K562 (cell line): Measurements from ENCODE around the gene PCID2. TPM values are rescaled to one million over a fixed set of nuclear protein-coding genes. Genes with fewer than 3 reads are reported as not detected.

Experiments used
- ADNP ChIP-seq: fragments of 200-800 bp; sonication (Bioruptor generic); IDR thresholded peaks from 2 replicates; pipeline ENCODE4 v1.6.1; 2016; ENCODE audit warnings: missing genetic modification characterization, missing compliant biosample characterization
- BHLHE40 ChIP-seq: IDR thresholded peaks from 2 replicates; pipeline ENCODE4 v1.6.1; 2011; ENCODE audit warnings: low read length, improper control_type of control experiment
- CCAR2 ChIP-seq: fragments of 200-400 bp; formaldehyde crosslinking; IDR thresholded peaks from 2 replicates; pipeline ENCODE4 v1.6.1; 2017; ENCODE audit warnings: mild to moderate bottlenecking, low read depth, low read length
- EZH2 ChIP-seq: IDR thresholded peaks from 2 replicates; pipeline ENCODE4 v1.6.1; 2012; ENCODE audit warnings: low read depth, mild to moderate bottlenecking, inconsistent platforms, low read length, borderline replicate concordance
- HDAC6 ChIP-seq: IDR thresholded peaks from 2 replicates; pipeline ENCODE4 v1.6.1; 2012; ENCODE audit warnings: low read depth, mild to moderate bottlenecking, control low read depth, inconsistent platforms, low read length, moderate library complexity
- LCOR ChIP-seq: sonication (generic); formaldehyde crosslinking; IDR thresholded peaks from 2 replicates; pipeline ENCODE4 v1.8.0; 2022; ENCODE audit warnings: mild to moderate bottlenecking, missing genetic modification reagents
- NFXL1 ChIP-seq: fragments of 450-650 bp; formaldehyde crosslinking; IDR thresholded peaks from 2 replicates; pipeline ENCODE4 v1.4.0; 2021; ENCODE audit warnings: mild to moderate bottlenecking
- POLR2AphosphoS2 ChIP-seq: IDR thresholded peaks from 2 replicates; pipeline ENCODE4 v1.6.1; 2012; ENCODE audit warnings: low read length, improper control_type of control experiment
- PTRF ChIP-seq: fragments of 450-650 bp; IDR thresholded peaks from 2 replicates; pipeline ENCODE4 v1.6.1; 2016; ENCODE audit warnings: mild to moderate bottlenecking, missing genetic modification characterization, missing compliant biosample characterization
- ZFX ChIP-seq: sonication (generic); formaldehyde crosslinking; IDR thresholded peaks from 2 replicates; pipeline ENCODE4 v1.8.0; 2022; ENCODE audit warnings: mild to moderate bottlenecking, missing genetic modification reagents, moderate library complexity
- ZNF274 ChIP-seq: IDR thresholded peaks from 2 replicates; pipeline ENCODE4 v1.6.1; 2011; ENCODE audit warnings: low read depth, mild to moderate bottlenecking, low read length, moderate library complexity, borderline replicate concordance
- ZNF589 ChIP-seq: fragments of 200-800 bp; sonication (Bioruptor generic); IDR thresholded peaks from 2 replicates; pipeline ENCODE4 v1.6.1; 2016; ENCODE audit warnings: low read depth, missing genetic modification characterization, missing compliant biosample characterization
- polyA plus RNA-seq, 8 experiments: library from polyadenylated mRNA; depleted of rRNA in 4 of 8; stranded (reverse) in 5 of 8; unstranded in 3 of 8; fragments of >200 nt; fragmentation: Nextera tagmentation in 2 of 8; fragmentation: Illumina TruSeq in 1 of 8; extraction: Ambion mirVana in 2 of 8; extraction: Trizol in 1 of 8; gene quantifications; 2 replicates each; pipeline versions ENCODE4 v1.2.1 to v1.2.3, GENCODE V29; 2011 to 2014; ENCODE audit warnings: inconsistent platforms in 1 of 8, missing spikeins in 1 of 8
- total RNA-seq, 7 experiments: library from RNA; depleted of rRNA in 6 of 7; stranded (reverse); fragments of >200 nt in 6 of 7; fragmentation: Illumina TruSeq in 2 of 7; extraction: Trizol in 2 of 7; gene quantifications; 2 replicates each; pipeline versions ENCODE4 v1.2.1 to v1.2.3, GENCODE V29; 2011 to 2021; ENCODE audit warnings: low replicate concordance in 1 of 7
- TF ChIP-seq, protein P1 (sequence below): fragments of 450-650 bp; IDR thresholded peaks from 2 replicates; pipeline ENCODE4 v1.7.0; 2016; ENCODE audit warnings: borderline replicate concordance
- TF ChIP-seq, protein P2 (sequence below): IDR thresholded peaks from 2 replicates; pipeline ENCODE4 v1.6.1; 2016; ENCODE audit warnings: missing genetic modification characterization, missing compliant biosample characterization
- TF ChIP-seq, protein P3 (sequence below): fragments of 450-650 bp; formaldehyde crosslinking; IDR thresholded peaks from 2 replicates; pipeline ENCODE4 v1.4.0; 2020; ENCODE audit warnings: mild to moderate bottlenecking, moderate library complexity
- TF ChIP-seq, protein P4 (sequence below): sonication (generic); IDR thresholded peaks from 2 replicates; pipeline ENCODE4 v1.6.1; 2016
- TF ChIP-seq, protein P5 (sequence below): fragments of 450-650 bp; IDR thresholded peaks from 2 replicates; pipeline ENCODE4 v1.6.1; 2018; ENCODE audit not compliant: partially characterized antibody

PCID2 gene
- total and polyA plus RNA-seq, 9 of the 15 experiments (the other 6 are each of a cell fraction or from before 2014, with no cell fraction given): 39.6 to 117 (median 59.6) TPM

DNA sequence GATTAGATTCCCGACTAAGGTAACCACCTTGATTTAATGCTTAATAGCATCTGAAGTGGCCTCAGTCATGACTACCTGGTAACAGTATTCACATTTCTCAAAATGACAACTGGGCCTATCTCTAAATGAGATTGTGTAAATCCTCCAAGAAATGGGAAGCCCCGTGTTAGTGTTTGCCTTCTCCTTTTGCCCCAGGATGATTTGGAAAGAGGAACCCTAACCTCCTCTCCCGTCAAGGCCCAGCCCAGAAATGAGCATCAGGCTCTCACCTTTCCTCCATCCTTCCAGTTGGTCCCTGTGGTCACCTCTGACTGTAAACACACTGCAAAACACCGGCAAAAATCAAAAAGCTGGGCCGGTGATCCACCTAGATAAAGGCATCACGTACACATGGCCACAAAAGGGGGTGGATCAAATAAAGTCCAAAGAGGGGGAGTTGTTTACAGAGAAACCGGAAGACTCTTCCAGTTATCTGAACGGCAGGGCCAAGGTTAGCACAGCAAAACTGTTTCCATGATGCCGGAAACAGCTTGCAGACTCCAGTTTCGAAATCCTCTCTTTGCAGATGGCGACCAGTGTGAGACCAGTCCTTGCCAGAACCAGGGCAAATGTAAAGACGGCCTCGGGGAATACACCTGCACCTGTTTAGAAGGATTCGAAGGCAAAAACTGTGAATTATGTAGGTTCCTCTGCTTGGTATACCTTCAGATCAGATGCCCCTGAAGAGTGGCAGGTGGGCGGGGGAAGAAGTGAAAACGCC, 69.5 kb downstream of the PCID2 start (continued):
- TF ChIP-seq, protein P1, sequence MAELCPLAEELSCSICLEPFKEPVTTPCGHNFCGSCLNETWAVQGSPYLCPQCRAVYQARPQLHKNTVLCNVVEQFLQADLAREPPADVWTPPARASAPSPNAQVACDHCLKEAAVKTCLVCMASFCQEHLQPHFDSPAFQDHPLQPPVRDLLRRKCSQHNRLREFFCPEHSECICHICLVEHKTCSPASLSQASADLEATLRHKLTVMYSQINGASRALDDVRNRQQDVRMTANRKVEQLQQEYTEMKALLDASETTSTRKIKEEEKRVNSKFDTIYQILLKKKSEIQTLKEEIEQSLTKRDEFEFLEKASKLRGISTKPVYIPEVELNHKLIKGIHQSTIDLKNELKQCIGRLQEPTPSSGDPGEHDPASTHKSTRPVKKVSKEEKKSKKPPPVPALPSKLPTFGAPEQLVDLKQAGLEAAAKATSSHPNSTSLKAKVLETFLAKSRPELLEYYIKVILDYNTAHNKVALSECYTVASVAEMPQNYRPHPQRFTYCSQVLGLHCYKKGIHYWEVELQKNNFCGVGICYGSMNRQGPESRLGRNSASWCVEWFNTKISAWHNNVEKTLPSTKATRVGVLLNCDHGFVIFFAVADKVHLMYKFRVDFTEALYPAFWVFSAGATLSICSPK: no peak
- TF ChIP-seq, protein P2, sequence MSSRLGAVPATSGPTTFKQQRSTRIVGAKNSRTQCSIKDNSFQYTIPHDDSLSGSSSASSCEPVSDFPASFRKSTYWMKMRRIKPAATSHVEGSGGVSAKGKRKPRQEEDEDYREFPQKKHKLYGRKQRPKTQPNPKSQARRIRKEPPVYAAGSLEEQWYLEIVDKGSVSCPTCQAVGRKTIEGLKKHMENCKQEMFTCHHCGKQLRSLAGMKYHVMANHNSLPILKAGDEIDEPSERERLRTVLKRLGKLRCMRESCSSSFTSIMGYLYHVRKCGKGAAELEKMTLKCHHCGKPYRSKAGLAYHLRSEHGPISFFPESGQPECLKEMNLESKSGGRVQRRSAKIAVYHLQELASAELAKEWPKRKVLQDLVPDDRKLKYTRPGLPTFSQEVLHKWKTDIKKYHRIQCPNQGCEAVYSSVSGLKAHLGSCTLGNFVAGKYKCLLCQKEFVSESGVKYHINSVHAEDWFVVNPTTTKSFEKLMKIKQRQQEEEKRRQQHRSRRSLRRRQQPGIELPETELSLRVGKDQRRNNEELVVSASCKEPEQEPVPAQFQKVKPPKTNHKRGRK (tag): no peak
- TF ChIP-seq HDAC6: no peak
- TF ChIP-seq LCOR: no peak
- no peak for TF ChIP-seq BHLHE40
- TF ChIP-seq CCAR2: no peak
- no peak for TF ChIP-seq POLR2AphosphoS2
- no peak for TF ChIP-seq NFXL1 (CRISPR knock-in tag)
- TF ChIP-seq ZNF274: no peak
- TF ChIP-seq ZFX (CRISPR knock-in tag): no peak
- no peak for TF ChIP-seq ADNP
- TF ChIP-seq PTRF: no peak
- TF ChIP-seq, protein P3, sequence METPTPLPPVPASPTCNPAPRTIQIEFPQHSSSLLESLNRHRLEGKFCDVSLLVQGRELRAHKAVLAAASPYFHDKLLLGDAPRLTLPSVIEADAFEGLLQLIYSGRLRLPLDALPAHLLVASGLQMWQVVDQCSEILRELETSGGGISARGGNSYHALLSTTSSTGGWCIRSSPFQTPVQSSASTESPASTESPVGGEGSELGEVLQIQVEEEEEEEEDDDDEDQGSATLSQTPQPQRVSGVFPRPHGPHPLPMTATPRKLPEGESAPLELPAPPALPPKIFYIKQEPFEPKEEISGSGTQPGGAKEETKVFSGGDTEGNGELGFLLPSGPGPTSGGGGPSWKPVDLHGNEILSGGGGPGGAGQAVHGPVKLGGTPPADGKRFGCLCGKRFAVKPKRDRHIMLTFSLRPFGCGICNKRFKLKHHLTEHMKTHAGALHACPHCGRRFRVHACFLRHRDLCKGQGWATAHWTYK (CRISPR knock-in tag): peak; percentile 78; the same call in 1 of the 2 replicates
- no peak for TF ChIP-seq ZNF589 (CRISPR knock-in tag)
- TF ChIP-seq, protein P4, sequence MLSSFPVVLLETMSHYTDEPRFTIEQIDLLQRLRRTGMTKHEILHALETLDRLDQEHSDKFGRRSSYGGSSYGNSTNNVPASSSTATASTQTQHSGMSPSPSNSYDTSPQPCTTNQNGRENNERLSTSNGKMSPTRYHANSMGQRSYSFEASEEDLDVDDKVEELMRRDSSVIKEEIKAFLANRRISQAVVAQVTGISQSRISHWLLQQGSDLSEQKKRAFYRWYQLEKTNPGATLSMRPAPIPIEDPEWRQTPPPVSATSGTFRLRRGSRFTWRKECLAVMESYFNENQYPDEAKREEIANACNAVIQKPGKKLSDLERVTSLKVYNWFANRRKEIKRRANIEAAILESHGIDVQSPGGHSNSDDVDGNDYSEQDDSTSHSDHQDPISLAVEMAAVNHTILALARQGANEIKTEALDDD: no peak
- TF ChIP-seq, protein P5, sequence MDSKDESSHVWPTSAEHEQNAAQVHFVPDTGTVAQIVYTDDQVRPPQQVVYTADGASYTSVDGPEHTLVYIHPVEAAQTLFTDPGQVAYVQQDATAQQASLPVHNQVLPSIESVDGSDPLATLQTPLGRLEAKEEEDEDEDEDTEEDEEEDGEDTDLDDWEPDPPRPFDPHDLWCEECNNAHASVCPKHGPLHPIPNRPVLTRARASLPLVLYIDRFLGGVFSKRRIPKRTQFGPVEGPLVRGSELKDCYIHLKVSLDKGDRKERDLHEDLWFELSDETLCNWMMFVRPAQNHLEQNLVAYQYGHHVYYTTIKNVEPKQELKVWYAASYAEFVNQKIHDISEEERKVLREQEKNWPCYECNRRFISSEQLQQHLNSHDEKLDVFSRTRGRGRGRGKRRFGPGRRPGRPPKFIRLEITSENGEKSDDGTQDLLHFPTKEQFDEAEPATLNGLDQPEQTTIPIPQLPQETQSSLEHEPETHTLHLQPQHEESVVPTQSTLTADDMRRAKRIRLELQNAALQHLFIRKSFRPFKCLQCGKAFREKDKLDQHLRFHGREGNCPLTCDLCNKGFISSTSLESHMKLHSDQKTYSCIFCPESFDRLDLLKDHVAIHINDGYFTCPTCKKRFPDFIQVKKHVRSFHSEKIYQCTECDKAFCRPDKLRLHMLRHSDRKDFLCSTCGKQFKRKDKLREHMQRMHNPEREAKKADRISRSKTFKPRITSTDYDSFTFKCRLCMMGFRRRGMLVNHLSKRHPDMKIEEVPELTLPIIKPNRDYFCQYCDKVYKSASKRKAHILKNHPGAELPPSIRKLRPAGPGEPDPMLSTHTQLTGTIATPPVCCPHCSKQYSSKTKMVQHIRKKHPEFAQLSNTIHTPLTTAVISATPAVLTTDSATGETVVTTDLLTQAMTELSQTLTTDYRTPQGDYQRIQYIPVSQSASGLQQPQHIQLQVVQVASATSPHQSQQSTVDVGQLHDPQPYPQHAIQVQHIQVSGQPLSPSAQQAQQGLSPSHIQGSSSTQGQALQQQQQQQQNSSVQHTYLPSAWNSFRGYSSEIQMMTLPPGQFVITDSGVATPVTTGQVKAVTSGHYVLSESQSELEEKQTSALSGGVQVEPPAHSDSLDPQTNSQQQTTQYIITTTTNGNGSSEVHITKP: no peak
- no peak for TF ChIP-seq EZH2
